Activated CD8-positive, alpha-beta memory T cell treated with anti-CD3 and anti-CD28 coated beads for 1 hour (primary cell): Measurements from ENCODE around the gene SLC4A1.

Experiments used
- DNase-seq, 2 donors: peaks; one replicate each; pipeline ENCODE4 v3.0.0-alpha.2; 2020; ENCODE audit warnings: low read depth in 1 of 2; ENCODE audit errors: extremely low read depth in 1 of 2

SLC4A1 gene

GRCh38 chr17:44284024-44284400 lies 16.1 kb upstream of the SLC4A1 start:
- DNase-seq = no peak

GRCh38 chr17:44283344-44284023 lies 15.5 kb upstream of the SLC4A1 start:
- DNase-seq = no peak

GRCh38 chr17:44282264-44282663 lies 14.3 kb upstream of the SLC4A1 start:
- no peak for DNase-seq

GRCh38 chr17:44281570-44281969 lies 13.6 kb upstream of the SLC4A1 start:
- no peak for DNase-seq

GRCh38 chr17:44280392-44280937 lies 12.5 kb upstream of the SLC4A1 start:
- no peak for DNase-seq

GRCh38 chr17:44279666-44280391 lies 11.9 kb upstream of the SLC4A1 start:
- no peak for DNase-seq

- DNase-seq = no peak
Observed at GRCh38 chr17:44279346-44279665, 11.4 kb upstream of the SLC4A1 start.

- no peak for DNase-seq
Observed at GRCh38 chr17:44277976-44278375, 10.0 kb upstream of the SLC4A1 start.

GRCh38 chr17:44273607-44274006 lies 5.7 kb upstream of the SLC4A1 start:
- no peak for DNase-seq

- no peak for DNase-seq
Observed at GRCh38 chr17:44272954-44273353, 5.0 kb upstream of the SLC4A1 start.

- no peak for DNase-seq
Observed at GRCh38 chr17:44272321-44272951, 4.5 kb upstream of the SLC4A1 start.

GRCh38 chr17:44269535-44270240 lies 1.8 kb upstream of the SLC4A1 start:
- DNase-seq = no peak

- DNase-seq = no peak
Observed at GRCh38 chr17:44268709-44269534, 987 bp upstream of the SLC4A1 start.

- DNase-seq = no peak
Observed at GRCh38 chr17:44267165-44267455, 825 bp downstream of the SLC4A1 start.

GRCh38 chr17:44266402-44267164 lies 1.4 kb downstream of the SLC4A1 start:
- DNase-seq = no peak

- no peak for DNase-seq
Observed at GRCh38 chr17:44263345-44263902, 4.5 kb downstream of the SLC4A1 start.

GRCh38 chr17:44262654-44263225 lies 5.2 kb downstream of the SLC4A1 start:
- no peak for DNase-seq

- no peak for DNase-seq
Observed at GRCh38 chr17:44260296-44260695, 7.6 kb downstream of the SLC4A1 start.

GRCh38 chr17:44258811-44259351 lies 9.1 kb downstream of the SLC4A1 start:
- DNase-seq = no peak
